Nucleus accumbens (tissue), 56 donors: ENCODE results near the gene SNX25.
"Not testable (repeated sequence)": the region's sequence is repeated elsewhere in the genome, so short reads cannot be mapped to it uniquely, and the experiment has no call there.

ENCODE experiments used
- DNase-seq, 56 donors: peaks; one replicate each; lab custom pipeline; 2025; lab: John Stamatoyannopoulos, UW

SNX25 gene

DNA sequence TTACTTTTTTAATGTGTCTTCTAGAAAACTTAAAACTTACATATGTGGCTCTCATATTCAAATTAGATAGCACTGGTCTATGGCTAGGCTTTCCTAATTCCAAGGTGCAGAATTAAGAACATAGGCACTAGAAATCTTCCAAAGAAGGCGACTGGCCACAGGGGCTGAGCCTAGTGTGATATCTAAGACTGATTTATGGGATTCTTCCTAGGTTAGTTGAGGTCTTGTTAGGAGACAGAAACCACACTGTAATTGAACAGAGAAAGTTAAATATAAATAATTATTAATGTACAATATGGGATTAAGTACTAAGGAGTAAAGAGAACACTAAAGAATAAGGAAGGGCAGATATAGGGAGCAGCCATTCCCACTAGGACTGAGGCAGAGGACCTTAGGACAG is 48.3 kb downstream of the SNX25 start:
- no peak for DNase-seq

- DNase-seq: not testable (repeated sequence)
Measured at GRCh38 chr4:185258741-185259140, 49.3 kb downstream of the SNX25 start.

GRCh38 chr4:185259719-185260118 is 50.3 kb downstream of the SNX25 start:
- peak in 1 of 56 donors; percentile 4 for DNase-seq

GRCh38 chr4:185261946-185262345 is 52.5 kb downstream of the SNX25 start:
- no peak for DNase-seq

- DNase-seq: no peak
Measured at GRCh38 chr4:185263419-185263818, 54.0 kb downstream of the SNX25 start.

DNA sequence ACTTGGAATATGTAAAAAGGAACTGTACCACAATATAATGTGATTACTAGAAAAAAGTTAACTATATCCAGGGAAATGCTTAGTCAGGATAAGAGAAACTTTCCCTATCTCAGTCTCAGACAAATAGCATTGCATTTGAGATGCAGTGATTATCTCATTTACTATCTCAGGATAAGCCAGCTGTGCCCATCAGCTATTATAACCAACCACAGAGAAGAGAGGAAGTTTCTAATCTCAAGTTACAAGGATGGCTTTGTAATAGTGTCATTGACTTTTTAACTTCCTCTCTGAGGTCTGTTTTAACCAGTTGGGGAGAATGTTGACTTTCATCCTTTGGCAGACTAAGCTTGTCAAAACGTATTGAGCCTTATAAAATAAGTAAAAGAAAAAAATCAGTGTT is 56.5 kb downstream of the SNX25 start:
- no peak for DNase-seq

DNA sequence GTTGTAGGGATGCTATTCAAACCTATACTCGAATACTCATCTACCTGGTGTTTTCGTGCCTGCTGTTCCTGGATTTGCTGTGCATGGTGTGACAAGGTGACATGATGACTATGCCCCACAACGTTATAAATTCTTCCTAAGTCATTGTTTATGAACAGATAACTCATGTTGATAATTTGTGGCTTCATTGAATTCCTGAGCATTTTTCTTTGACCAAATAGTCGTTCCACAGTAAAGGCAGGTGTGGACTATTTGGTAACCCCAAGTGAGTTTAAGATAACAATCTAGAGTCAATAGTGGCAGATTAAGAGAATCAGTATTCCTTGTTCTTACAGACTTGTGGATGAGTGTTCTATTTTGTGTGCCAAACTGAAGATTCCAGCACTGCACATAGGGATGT is 59.9 kb downstream of the SNX25 start:
- no peak for DNase-seq

GRCh38 chr4:185270037-185270436 is 60.6 kb downstream of the SNX25 start:
- DNase-seq: no peak

DNA sequence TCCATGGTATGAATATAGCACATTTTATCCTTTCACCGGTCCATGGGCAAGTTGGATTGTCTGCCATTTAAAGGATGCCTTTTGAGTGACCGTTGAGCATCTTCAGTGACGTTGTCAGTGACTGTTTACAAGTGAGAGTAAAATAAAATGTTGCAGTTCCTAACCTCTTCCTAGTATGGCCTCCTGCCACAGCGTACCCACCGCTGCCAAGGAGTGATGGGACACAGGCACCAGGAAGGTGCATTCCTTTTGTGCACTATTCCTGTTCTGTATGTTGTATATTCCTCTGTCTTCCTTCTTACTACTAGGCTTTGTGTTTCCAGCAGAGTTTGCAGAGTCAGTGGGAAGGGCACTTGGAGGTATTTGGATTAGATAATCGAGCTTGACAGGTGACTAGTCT is 61.5 kb downstream of the SNX25 start:
- no peak for DNase-seq

DNA sequence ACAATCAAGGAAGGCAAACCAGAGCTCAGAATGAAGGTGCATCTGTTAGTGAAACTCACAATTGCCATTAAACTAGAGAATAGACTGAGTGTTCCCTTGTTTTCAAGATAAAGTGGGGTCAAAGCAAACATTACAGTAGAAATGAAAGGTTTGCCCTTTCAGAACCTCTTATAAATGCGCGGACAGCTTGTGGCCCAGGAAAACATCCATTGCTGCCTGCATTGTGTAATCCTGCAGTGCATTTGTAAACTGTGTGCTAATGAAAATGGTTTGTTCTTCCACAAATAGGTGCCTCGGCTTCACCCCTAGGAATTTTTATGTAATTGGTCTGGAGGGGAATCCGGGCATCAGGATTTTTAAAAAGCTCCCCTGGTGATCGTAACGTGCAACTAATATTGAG is 62.8 kb downstream of the SNX25 start:
- no peak for DNase-seq

GRCh38 chr4:185275501-185275900 is 66.1 kb downstream of the SNX25 start:
- DNase-seq: no peak

- no peak for DNase-seq
Measured at GRCh38 chr4:185276036-185276435, 66.6 kb downstream of the SNX25 start.

DNA sequence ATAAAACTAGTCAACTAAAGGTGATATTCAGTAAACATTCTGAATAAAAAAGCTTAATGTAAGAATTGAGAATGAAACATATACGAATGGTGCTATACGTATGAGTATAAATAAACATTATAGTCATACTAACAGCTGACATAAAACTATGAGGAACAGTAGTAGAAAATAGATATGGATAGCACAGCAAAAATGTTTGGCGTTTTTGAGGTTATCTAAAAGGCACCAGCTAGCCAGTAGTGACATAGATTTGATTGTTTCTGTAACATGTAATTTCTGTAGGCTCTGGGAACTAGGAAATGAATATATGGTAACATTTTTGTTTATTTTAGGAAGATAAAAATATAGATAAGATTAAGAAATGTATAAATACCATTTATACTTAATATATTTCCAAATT is 69.3 kb downstream of the SNX25 start:
- DNase-seq: no peak

GRCh38 chr4:185280608-185281007 is 71.2 kb downstream of the SNX25 start:
- no peak for DNase-seq

GRCh38 chr4:185282968-185283367 is 73.6 kb downstream of the SNX25 start:
- DNase-seq: no peak

DNA sequence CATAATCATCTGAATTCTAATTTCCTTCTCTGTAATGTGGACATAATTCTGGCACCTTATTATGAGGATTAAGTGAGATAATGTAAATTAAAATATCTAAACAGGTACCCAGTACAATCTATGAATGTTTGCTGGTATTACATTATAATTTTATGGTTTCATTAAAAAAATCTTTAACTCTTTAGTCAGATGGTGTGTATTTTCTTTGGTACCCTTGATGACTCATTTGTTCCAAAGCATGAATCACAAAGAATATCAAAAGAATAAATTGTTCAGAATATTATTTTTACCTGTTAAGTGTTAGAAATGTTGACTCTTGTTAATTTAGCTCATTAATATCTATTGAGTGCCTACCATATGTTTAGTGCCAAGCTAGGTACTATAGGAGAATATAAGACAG is 74.3 kb downstream of the SNX25 start:
- DNase-seq: no peak

DNA sequence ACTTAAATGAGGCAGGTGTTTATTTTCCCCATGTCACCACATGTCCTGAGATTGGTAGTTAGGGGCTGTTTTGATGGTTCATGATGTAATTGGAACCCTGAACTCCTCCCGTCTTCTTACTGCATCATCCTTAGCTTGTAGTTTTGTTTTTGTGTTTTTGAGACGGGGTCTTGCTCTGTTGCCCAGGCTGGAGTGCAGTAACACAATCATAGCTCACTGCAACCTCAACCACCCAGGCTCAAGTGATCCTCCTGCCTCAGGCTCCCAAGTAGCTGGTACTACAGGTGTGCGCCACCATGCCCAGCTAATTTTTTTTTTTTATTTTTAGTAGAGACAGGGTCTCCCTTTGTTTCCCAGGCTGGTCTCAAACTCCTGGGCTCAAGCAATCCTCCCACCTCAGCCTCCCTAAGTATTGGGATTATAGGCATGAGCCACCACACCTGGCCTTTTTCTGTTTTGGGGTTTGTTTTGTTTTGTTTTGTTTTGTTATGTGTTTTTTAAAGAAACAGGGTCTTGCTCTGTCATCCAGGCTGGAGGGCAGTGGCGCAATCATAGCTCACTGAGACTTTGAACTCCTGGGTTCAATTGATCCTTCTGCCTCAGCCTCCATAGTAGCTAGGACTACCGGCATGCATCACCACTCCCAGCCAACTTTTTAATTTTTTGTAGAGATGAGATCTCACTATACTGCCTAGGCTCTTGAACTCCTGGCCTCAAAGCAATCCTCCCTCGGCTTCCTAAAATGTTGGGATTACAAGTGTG is 76.4 kb downstream of the SNX25 start:
- no peak for DNase-seq

DNA sequence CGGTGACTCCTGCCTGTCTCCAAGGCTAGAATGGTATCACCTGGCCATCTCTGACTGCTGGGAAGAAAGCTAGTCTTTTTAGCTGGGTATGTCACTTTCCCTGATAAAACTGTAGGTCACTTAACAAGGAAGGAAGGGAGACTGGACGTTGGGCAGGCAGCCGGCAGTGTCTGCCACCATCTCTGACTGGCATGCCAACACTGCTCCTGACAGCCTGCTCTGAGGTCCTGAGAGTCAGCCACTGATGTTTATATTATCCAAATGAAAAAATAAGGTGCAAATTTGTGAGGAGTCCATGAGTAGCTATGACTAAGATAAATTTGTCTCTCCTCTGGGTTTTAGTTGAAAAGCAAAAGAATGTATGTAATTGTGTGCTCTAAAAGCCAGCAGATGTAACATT is 77.2 kb downstream of the SNX25 start:
- DNase-seq: no peak

GRCh38 chr4:185287031-185287430 is 77.6 kb downstream of the SNX25 start:
- DNase-seq: no peak

DNA sequence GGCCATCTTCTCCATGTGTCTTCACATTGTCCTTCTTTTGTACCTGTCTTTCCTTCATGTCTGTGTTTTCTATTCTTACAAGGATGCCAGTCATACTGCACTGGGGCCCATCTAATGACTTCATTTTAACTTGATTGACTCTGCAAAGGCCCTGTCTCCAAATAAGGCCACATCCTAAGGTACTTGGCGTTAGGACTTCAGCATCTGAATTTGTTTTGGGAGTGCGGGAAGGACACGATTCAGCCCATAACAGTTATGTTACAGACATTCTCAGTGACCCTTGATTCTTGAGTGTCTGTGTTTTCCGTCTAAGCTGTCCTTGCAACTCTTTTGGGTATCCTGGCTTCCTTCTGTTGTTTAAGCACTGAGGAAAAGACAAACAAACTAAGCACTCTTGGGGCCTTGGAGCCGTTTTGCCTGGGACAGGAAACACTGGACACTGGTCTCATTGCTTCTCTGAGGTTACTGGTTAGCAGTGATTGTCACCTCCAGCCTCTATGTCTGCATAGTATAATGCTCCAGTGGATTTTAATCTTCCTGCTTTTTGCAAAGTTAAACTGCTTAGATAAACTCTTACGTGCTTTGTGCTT is 80.7 kb downstream of the SNX25 start:
- no peak for DNase-seq

- DNase-seq: no peak
Measured at GRCh38 chr4:185290656-185291055, 81.3 kb downstream of the SNX25 start.

- DNase-seq: no peak
Measured at GRCh38 chr4:185293202-185293601, 83.8 kb downstream of the SNX25 start.
